Coronary artery (tissue), 2 donors: Measurements from ENCODE around the gene CADM3.

Experiments used
- DNase-seq: peaks from one replicate; pipeline ENCODE4 v3.0.0-alpha.2; 2017; ENCODE audit warnings: low spot score
- H3K27ac ChIP-seq, 2 donors: fragments of 200-600 bp; sonication (generic); one replicate each; pipeline ENCODE4 v1.5.1; 2016 to 2019
- H3K4me3 ChIP-seq: fragments of 200-600 bp; sonication (generic); 2 replicates; pipeline ENCODE4 v1.5.1; 2016; ENCODE audit warnings: mild to moderate bottlenecking, moderate library complexity
- TF ChIP-seq, protein P1 (sequence below): fragments of 200-600 bp; sonication (generic); IDR thresholded peaks from one replicate; pipeline ENCODE4 v1.5.1; 2019; ENCODE audit warnings: antibody characterized with exemption

CADM3 gene

GRCh38 chr1:159142391-159142663 is 29.1 kb upstream of the CADM3 start:
- Histone ChIP-seq H3K4me3 (no peak overlapping the region), H3K27ac (no peak overlapping the region)
- TF ChIP-seq, protein P1, sequence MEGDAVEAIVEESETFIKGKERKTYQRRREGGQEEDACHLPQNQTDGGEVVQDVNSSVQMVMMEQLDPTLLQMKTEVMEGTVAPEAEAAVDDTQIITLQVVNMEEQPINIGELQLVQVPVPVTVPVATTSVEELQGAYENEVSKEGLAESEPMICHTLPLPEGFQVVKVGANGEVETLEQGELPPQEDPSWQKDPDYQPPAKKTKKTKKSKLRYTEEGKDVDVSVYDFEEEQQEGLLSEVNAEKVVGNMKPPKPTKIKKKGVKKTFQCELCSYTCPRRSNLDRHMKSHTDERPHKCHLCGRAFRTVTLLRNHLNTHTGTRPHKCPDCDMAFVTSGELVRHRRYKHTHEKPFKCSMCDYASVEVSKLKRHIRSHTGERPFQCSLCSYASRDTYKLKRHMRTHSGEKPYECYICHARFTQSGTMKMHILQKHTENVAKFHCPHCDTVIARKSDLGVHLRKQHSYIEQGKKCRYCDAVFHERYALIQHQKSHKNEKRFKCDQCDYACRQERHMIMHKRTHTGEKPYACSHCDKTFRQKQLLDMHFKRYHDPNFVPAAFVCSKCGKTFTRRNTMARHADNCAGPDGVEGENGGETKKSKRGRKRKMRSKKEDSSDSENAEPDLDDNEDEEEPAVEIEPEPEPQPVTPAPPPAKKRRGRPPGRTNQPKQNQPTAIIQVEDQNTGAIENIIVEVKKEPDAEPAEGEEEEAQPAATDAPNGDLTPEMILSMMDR, result no peak
- DNase-seq, result no peak

GRCh38 chr1:159142726-159143510 is 28.5 kb upstream of the CADM3 start:
- Histone ChIP-seq H3K27ac (no peak overlapping the region), H3K4me3 (no peak overlapping the region)
- TF ChIP-seq, protein P1, result no peak
- DNase-seq, result no peak

GRCh38 chr1:159144571-159144970 is 26.8 kb upstream of the CADM3 start:
- no peak overlapping the region for H3K27ac ChIP-seq
- DNase-seq, result no peak
- TF ChIP-seq, protein P1, result no peak
- no peak overlapping the region for H3K4me3 ChIP-seq

DNA sequence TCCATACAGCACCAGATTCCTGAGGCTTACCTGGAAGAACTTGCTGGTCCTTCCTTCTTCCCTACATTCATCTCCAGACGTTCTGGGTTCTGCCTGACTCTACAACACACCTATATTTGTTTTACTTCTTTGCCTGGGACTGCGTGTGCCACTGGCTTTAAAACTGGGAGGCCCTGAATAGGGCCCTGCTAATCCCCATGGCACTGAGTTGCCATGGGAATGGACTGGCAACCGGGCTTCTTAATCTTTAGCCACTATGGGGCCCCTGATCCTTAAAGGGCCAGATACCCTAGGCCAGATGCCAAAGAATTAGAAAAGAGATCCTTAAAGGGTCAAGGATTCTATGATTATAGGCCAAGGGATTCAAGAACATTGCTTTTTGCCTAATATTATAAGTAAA is 24.4 kb upstream of the CADM3 start:
- TF ChIP-seq, protein P1, result no peak
- Histone ChIP-seq H3K4me3 (no peak overlapping the region), H3K27ac (no peak overlapping the region)
- DNase-seq, result no peak

GRCh38 chr1:159152031-159152430 is 19.4 kb upstream of the CADM3 start:
- H3K4me3 ChIP-seq, result no peak overlapping the region
- no peak for DNase-seq
- TF ChIP-seq, protein P1, result no peak
- no peak overlapping the region for H3K27ac ChIP-seq

DNA sequence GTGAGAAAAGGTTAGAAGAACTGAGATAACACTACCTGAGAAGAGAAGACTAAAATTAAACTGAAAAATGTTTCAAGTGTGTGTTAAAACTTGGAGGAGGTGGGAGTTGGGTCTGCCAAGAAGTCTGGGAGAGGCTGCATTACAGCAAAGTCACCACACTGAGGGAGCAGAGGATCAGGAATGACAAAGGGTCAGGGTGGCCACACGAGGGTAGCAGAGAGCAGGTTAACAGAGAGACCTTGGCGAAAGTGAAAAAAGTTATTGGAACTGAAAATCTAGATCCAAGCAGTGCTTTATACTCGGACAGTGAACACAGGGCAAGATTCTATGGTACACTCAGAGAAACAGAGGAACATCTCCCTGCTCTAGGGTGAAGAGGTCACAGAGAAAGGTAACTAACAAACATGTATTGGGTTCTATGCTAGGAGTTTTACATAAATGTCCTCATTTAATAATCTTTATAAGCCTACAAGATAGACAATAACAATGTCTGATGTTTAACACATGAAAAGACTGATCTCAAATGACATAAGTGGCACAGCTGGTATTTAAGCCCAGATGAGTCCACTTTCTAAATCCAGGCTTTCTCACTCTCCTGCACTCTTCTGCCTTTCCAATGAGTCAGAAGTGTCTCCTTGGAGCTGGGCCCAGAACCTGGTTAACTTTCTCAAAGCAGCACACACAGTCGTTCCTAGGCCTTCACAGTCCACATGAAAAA is 10.3 kb upstream of the CADM3 start:
- Histone ChIP-seq H3K4me3 (no peak overlapping the region), H3K27ac (no peak overlapping the region)
- DNase-seq, result no peak
- TF ChIP-seq, protein P1, result peak; percentile 89

GRCh38 chr1:159161719-159162026 is 9.7 kb upstream of the CADM3 start:
- H3K4me3 ChIP-seq, result no peak overlapping the region
- no peak for DNase-seq
- TF ChIP-seq, protein P1, result no peak
- H3K27ac ChIP-seq, result no peak overlapping the region
